Measurements from ENCODE around the gene TUBG2. TPM values are rescaled to one million over a fixed set of nuclear protein-coding genes. Genes with fewer than 3 reads are reported as not detected.

Gene TUBG2
- total and polyA plus RNA-seq, 3 experiments from 2014 or later: 3.4 to 11.6 (median 10.6) TPM

GRCh38 chr17:42670789-42671657 lies 11.9 kb downstream of the TUBG2 start:
- H3K27ac Mint-ChIP-seq: peak overlapping the region in 1 of 8 donors; percentile 7
- H3K36me3 Mint-ChIP-seq: peaks cover 0 to 10% (median 0%) of the 10 kb centered on the region in 3 donors
- no peak for DNase-seq
- Histone ChIP-seq H3K9me3 (ENCODE audit: low read length) (no peaks in the 10 kb centered on the region), H3K27me3 (ENCODE audit: insufficient read depth, low read length, poor library complexity, severe bottlenecking) (peaks cover 45% of the 10 kb centered on the region), H3K36me3 (ENCODE audit: insufficient read depth, low read length) (peaks cover 4% of the 10 kb centered on the region), H3K4me3 (ENCODE audit: low read length) (no peak overlapping the region), H3K27ac (ENCODE audit: low read depth, low read length) (no peak overlapping the region), H3K4me1 (ENCODE audit: insufficient read depth, low read length) (peaks cover 38% of the 10 kb centered on the region)
- peak overlapping the region; percentile 43 to 87 (median 75) for H3K4me3 Mint-ChIP-seq
- H3K27me3 Mint-ChIP-seq: peaks cover 35 to 46% of the 10 kb centered on the region in 2 donors
- POLR2A ChIA-PET: no interaction called here
- peaks cover 0 to 2% (median 0%) of the 10 kb centered on the region in 5 donors for H3K9me3 Mint-ChIP-seq
- H3K4me1 Mint-ChIP-seq: peaks cover 15 to 34% (median 19%) of the 10 kb centered on the region in 3 donors
- CTCF ChIA-PET: interaction anchor here (0.8 to 1.5 kb wide), 3 partner anchors 10 to 93 kb away, joined by 3 to 5 read pairs (median 5); partner anchors contain the start of genes CCR10 and PSMC3IP

- POLR2A ChIA-PET: interaction anchor here (0.5 kb wide), 1 partner anchor 21 kb away, joined by 4 read pairs; no protein-coding TSS in a partner anchor
Observed at GRCh38 chr17:42672038-42672437, 13.0 kb downstream of the TUBG2 start.

GRCh38 chr17:42673266-42673884 lies 14.3 kb downstream of the TUBG2 start:
- peaks cover 0 to 2% (median 0%) of the 10 kb centered on the region in 5 donors for H3K9me3 Mint-ChIP-seq
- H3K27me3 Mint-ChIP-seq: peaks cover 39 to 53% of the 10 kb centered on the region in 2 donors
- H3K27ac ChIP-seq (ENCODE audit: low read depth, low read length): no peak overlapping the region
- POLR2A ChIA-PET: no interaction called here
- H3K4me3 Mint-ChIP-seq: no peak overlapping the region
- no peaks in the 10 kb centered on the region for H3K9me3 ChIP-seq (ENCODE audit: low read length)
- H3K4me1 Mint-ChIP-seq: peaks cover 29 to 52% (median 34%) of the 10 kb centered on the region in 3 donors
- no peaks in the 10 kb centered on the region for H3K36me3 ChIP-seq (ENCODE audit: insufficient read depth, low read length)
- H3K4me3 ChIP-seq (ENCODE audit: low read length): no peak overlapping the region
- no peaks in the 10 kb centered on the region for H3K36me3 Mint-ChIP-seq
- peaks cover 55% of the 10 kb centered on the region for H3K4me1 ChIP-seq (ENCODE audit: insufficient read depth, low read length)
- peaks cover 51% of the 10 kb centered on the region for H3K27me3 ChIP-seq (ENCODE audit: insufficient read depth, low read length, poor library complexity, severe bottlenecking)
- CTCF ChIA-PET: interaction anchor here (1.2 to 1.6 kb wide), 4 partner anchors 10 to 95 kb away, joined by 3 to 6 read pairs (median 5); partner anchors contain the start of gene PSMC3IP
- no peak for DNase-seq
- no peak overlapping the region for H3K27ac Mint-ChIP-seq

More at GRCh38 chr17:42672038-42672437, 13.0 kb downstream of the TUBG2 start:
- CTCF ChIA-PET: interaction anchor here (1.4 kb wide), 1 partner anchor 9 kb away, joined by 5 read pairs; the partner anchor contains the start of gene CCR10
- Mint-ChIP-seq H3K4me3 (peak overlapping the region in 1 of 7 donors; percentile 75), H3K27ac (no peak overlapping the region), H3K27me3 (peaks cover 38 to 51% of the 10 kb centered on the region in 2 donors), H3K9me3 (peaks cover 0 to 2% (median 0%) of the 10 kb centered on the region in 5 donors), H3K36me3 (no peaks in the 10 kb centered on the region), H3K4me1 (peaks cover 20 to 42% (median 23%) of the 10 kb centered on the region in 3 donors)
- no peaks in the 10 kb centered on the region for H3K9me3 ChIP-seq (ENCODE audit: low read length)
- H3K27ac ChIP-seq (ENCODE audit: low read depth, low read length): no peak overlapping the region
- peaks cover 1% of the 10 kb centered on the region for H3K36me3 ChIP-seq (ENCODE audit: insufficient read depth, low read length)
- H3K4me3 ChIP-seq (ENCODE audit: low read length): no peak overlapping the region
- H3K27me3 ChIP-seq (ENCODE audit: insufficient read depth, low read length, poor library complexity, severe bottlenecking): peaks cover 51% of the 10 kb centered on the region
- DNase-seq: no peak
- H3K4me1 ChIP-seq (ENCODE audit: insufficient read depth, low read length): peaks cover 45% of the 10 kb centered on the region

- CTCF ChIA-PET: interaction anchor here (1.2 to 1.6 kb wide), 4 partner anchors 9 to 96 kb away, joined by 3 to 6 read pairs (median 5); partner anchors contain the start of gene PSMC3IP
- peak overlapping the region in 3 of 8 donors; percentile 33 to 84 (median 53) for H3K27ac Mint-ChIP-seq
- H3K27me3 ChIP-seq (ENCODE audit: insufficient read depth, low read length, poor library complexity, severe bottlenecking): peaks cover 51% of the 10 kb centered on the region
Observed at GRCh38 chr17:42673885-42674754, 15.0 kb downstream of the TUBG2 start.

GRCh38 chr17:42674755-42675347 lies 15.8 kb downstream of the TUBG2 start:
- no peaks in the 10 kb centered on the region for H3K36me3 Mint-ChIP-seq
- Histone ChIP-seq H3K36me3 (ENCODE audit: insufficient read depth, low read length) (no peaks in the 10 kb centered on the region), H3K27ac (ENCODE audit: low read depth, low read length) (peak overlapping the region; percentile 57), H3K27me3 (ENCODE audit: insufficient read depth, low read length, poor library complexity, severe bottlenecking) (peaks cover 51% of the 10 kb centered on the region), H3K4me1 (ENCODE audit: insufficient read depth, low read length) (peaks cover 67% of the 10 kb centered on the region), H3K4me3 (ENCODE audit: low read length) (peak overlapping the region; percentile 22), H3K9me3 (ENCODE audit: low read length) (no peaks in the 10 kb centered on the region)
- POLR2A ChIA-PET: no interaction called here
- CTCF ChIA-PET: interaction anchor here (1.2 to 1.6 kb wide), 4 partner anchors 8 to 97 kb away, joined by 3 to 6 read pairs (median 5); partner anchors contain the start of gene PSMC3IP
- peaks cover 36 to 46% of the 10 kb centered on the region in 2 donors for H3K27me3 Mint-ChIP-seq
- peaks cover 37 to 64% (median 47%) of the 10 kb centered on the region in 3 donors for H3K4me1 Mint-ChIP-seq
- H3K27ac Mint-ChIP-seq: peak overlapping the region in 2 of 8 donors; percentile 53 to 84
- H3K9me3 Mint-ChIP-seq: peaks cover 0 to 2% (median 0%) of the 10 kb centered on the region in 5 donors
- no peak for DNase-seq
- peak overlapping the region in 6 of 7 donors; percentile 9 to 81 (median 22) for H3K4me3 Mint-ChIP-seq

More at GRCh38 chr17:42673885-42674754, 15.0 kb downstream of the TUBG2 start:
- peak overlapping the region in 5 of 7 donors; percentile 36 to 81 (median 43) for H3K4me3 Mint-ChIP-seq
- H3K4me1 ChIP-seq (ENCODE audit: insufficient read depth, low read length): peaks cover 61% of the 10 kb centered on the region
- no peaks in the 10 kb centered on the region for H3K36me3 ChIP-seq (ENCODE audit: insufficient read depth, low read length)
- POLR2A ChIA-PET: no interaction called here
- H3K36me3 Mint-ChIP-seq: no peaks in the 10 kb centered on the region
- peaks cover 36 to 50% of the 10 kb centered on the region in 2 donors for H3K27me3 Mint-ChIP-seq
- no peaks in the 10 kb centered on the region for H3K9me3 ChIP-seq (ENCODE audit: low read length)
- DNase-seq: peak in 2 of 5 donors; percentile 23 to 60
- peaks cover 0 to 2% (median 0%) of the 10 kb centered on the region in 5 donors for H3K9me3 Mint-ChIP-seq
- H3K4me1 Mint-ChIP-seq: peaks cover 34 to 59% (median 40%) of the 10 kb centered on the region in 3 donors
- H3K4me3 ChIP-seq (ENCODE audit: low read length): peak overlapping the region; percentile 22
- no peak overlapping the region for H3K27ac ChIP-seq (ENCODE audit: low read depth, low read length)

- POLR2A ChIA-PET: no interaction called here
- DNase-seq: no peak
- CTCF ChIA-PET: interaction anchor here (1.2 to 1.6 kb wide), 4 partner anchors 9 to 97 kb away, joined by 3 to 5 read pairs (median 3); partner anchors contain the start of genes PSMC3IP and TUBG2
- Histone ChIP-seq H3K4me3 (ENCODE audit: low read length) (peak overlapping the region; percentile 67), H3K9me3 (ENCODE audit: low read length) (no peaks in the 10 kb centered on the region), H3K36me3 (ENCODE audit: insufficient read depth, low read length) (no peaks in the 10 kb centered on the region), H3K4me1 (ENCODE audit: insufficient read depth, low read length) (peaks cover 71% of the 10 kb centered on the region), H3K27me3 (ENCODE audit: insufficient read depth, low read length, poor library complexity, severe bottlenecking) (peaks cover 53% of the 10 kb centered on the region), H3K27ac (ENCODE audit: low read depth, low read length) (peak overlapping the region; percentile 57)
- Mint-ChIP-seq H3K27ac (no peak overlapping the region), H3K27me3 (peaks cover 39 to 44% of the 10 kb centered on the region in 2 donors), H3K4me1 (peaks cover 35 to 64% (median 47%) of the 10 kb centered on the region in 3 donors), H3K9me3 (peaks cover 0 to under 1% (median 0%) of the 10 kb centered on the region in 5 donors), H3K4me3 (peak overlapping the region in 3 of 7 donors; percentile 8 to 81 (median 61)), H3K36me3 (no peaks in the 10 kb centered on the region)
Observed at GRCh38 chr17:42675348-42675964, 16.4 kb downstream of the TUBG2 start.
